Activated CD4-positive, alpha-beta memory T cell treated with anti-CD3 and anti-CD28 coated beads for 36 hours (primary cell): ENCODE results near the gene MAPRE2. TPM values are rescaled to one million over a fixed set of nuclear protein-coding genes. Genes with fewer than 3 reads are reported as not detected.

ENCODE experiments used
- total RNA-seq, 2 experiments: library from RNA; stranded (reverse); gene quantifications; one replicate each; pipeline ENCODE4 v1.2.3, GENCODE V29; 2021

The MAPRE2 gene
- total RNA-seq, 2 experiments from 2014 or later: 46.4 to 46.5 TPM

Other genes starting within 250 kb of the MAPRE2 start
- 10 to 100 TPM; 19.2 to 19.6 TPM for gene ZNF397, start 199.6 kb downstream of the MAPRE2 start, total RNA-seq
- gene ZSCAN30, start 248.8 kb downstream of the MAPRE2 start, total RNA-seq: 10 to 100 TPM; 17.9 to 19.6 TPM